HFF-Myc (cell line): ENCODE data around the gene FKBP7.

ENCODE experiments used
- DNase-seq: peaks from one replicate; pipeline ENCODE4 v3.0.0-alpha.2; 2011; ENCODE audit warnings: low read depth; ENCODE audit errors: extremely low read depth
- H3K4me3 ChIP-seq: replicated peaks from 2 replicates; pipeline ENCODE4 v1.5.1; 2011; ENCODE audit warnings: low read depth, mild to moderate bottlenecking, control low read depth, low read length
- TF ChIP-seq, protein P1 (sequence below): IDR thresholded peaks from 2 replicates; pipeline ENCODE4 v1.5.1; 2012; ENCODE audit warnings: mild to moderate bottlenecking, low read depth, low read length, control low read depth; ENCODE audit errors: missing control alignments

FKBP7 gene

GRCh38 chr2:178449700-178450523 lies 28.5 kb downstream of the FKBP7 start:
- no peak for DNase-seq
- TF ChIP-seq, protein P1, sequence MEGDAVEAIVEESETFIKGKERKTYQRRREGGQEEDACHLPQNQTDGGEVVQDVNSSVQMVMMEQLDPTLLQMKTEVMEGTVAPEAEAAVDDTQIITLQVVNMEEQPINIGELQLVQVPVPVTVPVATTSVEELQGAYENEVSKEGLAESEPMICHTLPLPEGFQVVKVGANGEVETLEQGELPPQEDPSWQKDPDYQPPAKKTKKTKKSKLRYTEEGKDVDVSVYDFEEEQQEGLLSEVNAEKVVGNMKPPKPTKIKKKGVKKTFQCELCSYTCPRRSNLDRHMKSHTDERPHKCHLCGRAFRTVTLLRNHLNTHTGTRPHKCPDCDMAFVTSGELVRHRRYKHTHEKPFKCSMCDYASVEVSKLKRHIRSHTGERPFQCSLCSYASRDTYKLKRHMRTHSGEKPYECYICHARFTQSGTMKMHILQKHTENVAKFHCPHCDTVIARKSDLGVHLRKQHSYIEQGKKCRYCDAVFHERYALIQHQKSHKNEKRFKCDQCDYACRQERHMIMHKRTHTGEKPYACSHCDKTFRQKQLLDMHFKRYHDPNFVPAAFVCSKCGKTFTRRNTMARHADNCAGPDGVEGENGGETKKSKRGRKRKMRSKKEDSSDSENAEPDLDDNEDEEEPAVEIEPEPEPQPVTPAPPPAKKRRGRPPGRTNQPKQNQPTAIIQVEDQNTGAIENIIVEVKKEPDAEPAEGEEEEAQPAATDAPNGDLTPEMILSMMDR = no peak
- H3K4me3 ChIP-seq = peak overlapping the region; percentile 76

GRCh38 chr2:178448968-178449661 lies 29.3 kb downstream of the FKBP7 start:
- TF ChIP-seq, protein P1 = no peak
- no peak for DNase-seq
- peak overlapping the region; percentile 76; the same call in 1 of the 2 replicates for H3K4me3 ChIP-seq

DNA sequence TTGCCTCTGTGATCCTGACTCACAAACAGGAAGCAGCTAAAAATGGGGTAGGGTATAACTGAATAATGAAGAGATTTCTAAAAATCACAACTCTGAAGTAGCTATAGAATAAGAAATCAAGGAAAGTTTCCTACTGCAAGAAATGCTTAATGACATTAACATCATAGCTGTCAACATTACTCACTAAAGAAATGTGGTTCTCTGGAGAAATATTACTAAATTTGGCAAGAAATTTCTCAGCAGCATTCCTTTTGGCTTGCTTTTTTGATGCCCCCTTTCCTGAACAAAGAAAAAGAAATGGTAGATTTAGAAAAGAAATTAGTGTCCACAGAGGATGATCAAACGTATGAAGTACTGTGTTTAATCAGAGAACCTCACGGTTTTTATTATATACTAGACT lies 37.0 kb downstream of the FKBP7 start:
- TF ChIP-seq, protein P1 = no peak
- no peak for DNase-seq
- H3K4me3 ChIP-seq = no peak overlapping the region

GRCh38 chr2:178436662-178437061 lies 41.7 kb downstream of the FKBP7 start:
- DNase-seq = no peak
- TF ChIP-seq, protein P1 = no peak
- H3K4me3 ChIP-seq = no peak overlapping the region

- no peak for DNase-seq
- TF ChIP-seq, protein P1 = no peak
- no peak overlapping the region for H3K4me3 ChIP-seq
Measured at GRCh38 chr2:178429336-178429735, 49.1 kb downstream of the FKBP7 start.

DNA sequence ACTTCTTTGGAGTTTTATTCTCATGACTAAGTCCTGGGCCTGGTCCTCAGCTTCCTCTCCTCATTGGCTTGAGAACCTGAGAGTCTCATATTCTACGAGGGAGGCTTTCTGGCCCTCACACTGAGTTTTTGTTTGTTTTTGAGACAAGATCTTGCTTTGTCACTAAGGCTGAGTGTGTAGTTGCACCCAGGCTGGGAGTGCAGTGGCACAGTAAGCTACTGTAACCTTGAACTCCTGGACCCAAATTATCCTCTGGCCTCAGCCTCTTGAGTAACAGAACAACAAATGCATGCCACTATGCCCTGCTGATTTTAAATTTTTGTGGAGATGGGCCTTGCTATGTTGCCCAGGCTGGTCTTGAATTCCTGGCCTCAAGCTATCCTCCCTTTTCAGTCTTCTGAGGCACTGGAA lies 50.0 kb downstream of the FKBP7 start:
- no peak for DNase-seq
- no peak overlapping the region for H3K4me3 ChIP-seq
- TF ChIP-seq, protein P1 = no peak
